ENCODE measurements around the gene SORCS2.
A peak's percentile ranks its signal among the peaks of the same experiment; 100 is the strongest.

The SORCS2 gene

GRCh38 chr4:7273738-7274297 lies 81.5 kb downstream of the SORCS2 start:
- no peak for DNase-seq

- no peak for DNase-seq
Measured at GRCh38 chr4:7275067-7275466, 82.7 kb downstream of the SORCS2 start.

- no peak for DNase-seq
Measured at GRCh38 chr4:7275490-7276154, 83.3 kb downstream of the SORCS2 start.

GRCh38 chr4:7276515-7276914 lies 84.2 kb downstream of the SORCS2 start:
- no peak for DNase-seq

GRCh38 chr4:7278071-7278765 lies 85.9 kb downstream of the SORCS2 start:
- DNase-seq = no peak

- no peak for DNase-seq
Measured at GRCh38 chr4:7278981-7279380, 86.6 kb downstream of the SORCS2 start.

GRCh38 chr4:7279902-7280301 lies 87.6 kb downstream of the SORCS2 start:
- DNase-seq = no peak

- DNase-seq = no peak
Measured at GRCh38 chr4:7280926-7281690, 88.8 kb downstream of the SORCS2 start.

- DNase-seq = peak; percentile 64
Measured at GRCh38 chr4:7281691-7282665, 89.6 kb downstream of the SORCS2 start.

GRCh38 chr4:7282786-7283440 lies 90.6 kb downstream of the SORCS2 start:
- no peak for DNase-seq

- peak; percentile 78 for DNase-seq
Measured at GRCh38 chr4:7285244-7286094, 93.1 kb downstream of the SORCS2 start.

- DNase-seq = no peak
Measured at GRCh38 chr4:7286170-7286569, 93.8 kb downstream of the SORCS2 start.

GRCh38 chr4:7286798-7287197 lies 94.5 kb downstream of the SORCS2 start:
- no peak for DNase-seq

GRCh38 chr4:7287274-7287917 lies 95.1 kb downstream of the SORCS2 start:
- DNase-seq = no peak

- no peak for DNase-seq
Measured at GRCh38 chr4:7287918-7288280, 95.6 kb downstream of the SORCS2 start.

GRCh38 chr4:7288751-7289523 lies 96.6 kb downstream of the SORCS2 start:
- peak; percentile 59 for DNase-seq

GRCh38 chr4:7289589-7289988 lies 97.3 kb downstream of the SORCS2 start:
- no peak for DNase-seq

GRCh38 chr4:7291372-7292114 lies 99.2 kb downstream of the SORCS2 start:
- DNase-seq = no peak

- DNase-seq = no peak
Measured at GRCh38 chr4:7293703-7294102, 101.4 kb downstream of the SORCS2 start.
